ENCODE results near the gene PTPRN2. TPM values are rescaled to one million over a fixed set of nuclear protein-coding genes. Genes with fewer than 3 reads are reported as not detected.

The PTPRN2 gene
- total and polyA plus RNA-seq, 2 of the 13 experiments (the other 11 are each of a cell fraction or from before 2014, with no cell fraction given), result 2.5 to 24.2 TPM

- no peak for ATAC-seq
- FAIRE-seq, result no peak
- Histone ChIP-seq H3K4me2 (ENCODE audit: low read depth, low read length) (no peak overlapping the region), H3K9me3 (ENCODE audit: low read length) (no peaks in the 10 kb centered on the region), H3K36me3 (replicated peaks in 1 of 2; ENCODE audit: control insufficient read depth in 1 of 2, insufficient read depth in 2 of 2, low read length in 2 of 2) (no peaks in the 10 kb centered on the region), H3K4me1 (ENCODE audit: insufficient read depth, low read length) (no peaks in the 10 kb centered on the region), H2AFZ (ENCODE audit: low read length) (no peak overlapping the region), H3K27ac (ENCODE audit: extremely low read length, insufficient read depth, low read length) (no peak overlapping the region), H3K9ac (ENCODE audit: insufficient read depth, low read depth, low read length) (no peak overlapping the region), H3K27me3 (ENCODE audit: control insufficient read depth in 1 of 2, insufficient read depth in 2 of 2, low read length in 2 of 2) (peaks cover 2 to 19% of the 10 kb centered on the region in 2 experiments; a peak in 3 of 5 replicates), H4K20me1 (ENCODE audit: insufficient read depth, low read length) (no peaks in the 10 kb centered on the region; the same call in 1 of the 2 replicates), H3K79me2 (ENCODE audit: insufficient read depth, low read length) (no peaks in the 10 kb centered on the region), H3K4me3 (replicated peaks in 1 of 3; ENCODE audit: insufficient read depth in 1 of 3, low read depth in 2 of 3, low read length in 3 of 3) (no peak overlapping the region)
- intact Hi-C loops (cut with micrococcal nuclease; ENCODE audit: unreplicated experiment) (no loop called here), in situ Hi-C loops (cut with HindIII; ENCODE audit: extremely low pct_ligation_motif_present, low pct_unique_long_range_greater_than_20kb) (no loop called here)
- ChIA-PET CTCF (ENCODE audit: low intra/inter-chr PET ratio, low total read pairs) (no interaction called here), POLR2A (no interaction called here)
- no peak for DNase-seq (ENCODE audit: low spot score)
- BruUV-seq (replicated peaks), result no TSS peak
- 75% methylated on average over 29 of the region's 29 CpGs for WGBS (ENCODE audit: low lambda C conversion rate)
- TF ChIP-seq FOXO1 (CRISPR knock-in tag; IDR thresholded peaks at IDR 0.05) (no peak), FOXM1 (CRISPR knock-in tag; IDR thresholded peaks at IDR 0.05) (no peak), TP53 (CRISPR knock-in tag; conservative IDR thresholded peaks at IDR 0.05) (no peak), MXI1 (IDR thresholded peaks at IDR 0.05; ENCODE audit: borderline replicate concordance, low read depth, low read length) (no peak)
These were observed 873.2 kb downstream of the PTPRN2 start for GRCh38 chr7:157714166-157715070.

- no peak overlapping the region for H2AFZ ChIP-seq (ENCODE audit: low read length)
- TF ChIP-seq SMARCE1 (IDR thresholded peaks at IDR 0.05; ENCODE audit: borderline replicate concordance) (no peak), ZBED4 (CRISPR knock-in tag; IDR thresholded peaks at IDR 0.05; ENCODE audit: borderline replicate concordance) (no peak), ZFP36L1 (CRISPR knock-in tag; IDR thresholded peaks at IDR 0.05) (no peak), ZNF484 (CRISPR knock-in tag; IDR thresholded peaks at IDR 0.05; ENCODE audit: borderline replicate concordance, low read depth) (no peak), WIZ (CRISPR knock-in tag; IDR thresholded peaks at IDR 0.05) (no peak), ZNF296 (CRISPR knock-in tag; conservative IDR thresholded peaks at IDR 0.05) (no peak), GATAD2A (CRISPR knock-in tag; IDR thresholded peaks at IDR 0.05) (no peak)
- TF ChIP-seq, protein P1, sequence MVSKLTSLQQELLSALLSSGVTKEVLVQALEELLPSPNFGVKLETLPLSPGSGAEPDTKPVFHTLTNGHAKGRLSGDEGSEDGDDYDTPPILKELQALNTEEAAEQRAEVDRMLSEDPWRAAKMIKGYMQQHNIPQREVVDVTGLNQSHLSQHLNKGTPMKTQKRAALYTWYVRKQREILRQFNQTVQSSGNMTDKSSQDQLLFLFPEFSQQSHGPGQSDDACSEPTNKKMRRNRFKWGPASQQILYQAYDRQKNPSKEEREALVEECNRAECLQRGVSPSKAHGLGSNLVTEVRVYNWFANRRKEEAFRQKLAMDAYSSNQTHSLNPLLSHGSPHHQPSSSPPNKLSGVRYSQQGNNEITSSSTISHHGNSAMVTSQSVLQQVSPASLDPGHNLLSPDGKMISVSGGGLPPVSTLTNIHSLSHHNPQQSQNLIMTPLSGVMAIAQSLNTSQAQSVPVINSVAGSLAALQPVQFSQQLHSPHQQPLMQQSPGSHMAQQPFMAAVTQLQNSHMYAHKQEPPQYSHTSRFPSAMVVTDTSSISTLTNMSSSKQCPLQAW (CRISPR knock-in tag; IDR thresholded peaks at IDR 0.05), result no peak
These were observed 874.0 kb downstream of the PTPRN2 start for GRCh38 chr7:157713591-157713990.

More at GRCh38 chr7:157713591-157713990, 874.0 kb downstream of the PTPRN2 start:
- ChIA-PET CTCF (ENCODE audit: low intra/inter-chr PET ratio, low total read pairs) (no interaction called here), POLR2A (no interaction called here)
- no peak for FAIRE-seq
- no peak for ATAC-seq
- Histone ChIP-seq H3K27ac (ENCODE audit: extremely low read length, insufficient read depth, low read length) (no peak overlapping the region), H3K4me2 (ENCODE audit: low read depth, low read length) (no peak overlapping the region), H3K79me2 (ENCODE audit: insufficient read depth, low read length) (no peaks in the 10 kb centered on the region), H3K9me3 (ENCODE audit: low read length) (no peaks in the 10 kb centered on the region), H3K4me3 (replicated peaks in 1 of 3; ENCODE audit: insufficient read depth in 1 of 3, low read depth in 2 of 3, low read length in 3 of 3) (no peak overlapping the region), H3K9ac (ENCODE audit: insufficient read depth, low read depth, low read length) (no peak overlapping the region), H4K20me1 (ENCODE audit: insufficient read depth, low read length) (peaks cover 3% of the 10 kb centered on the region; the same call in 1 of the 2 replicates), H3K4me1 (ENCODE audit: insufficient read depth, low read length) (no peaks in the 10 kb centered on the region), H3K27me3 (ENCODE audit: control insufficient read depth in 1 of 2, insufficient read depth in 2 of 2, low read length in 2 of 2) (peaks cover 2 to 24% of the 10 kb centered on the region in 2 experiments; a peak in 3 of 5 replicates), H3K36me3 (replicated peaks in 1 of 2; ENCODE audit: control insufficient read depth in 1 of 2, insufficient read depth in 2 of 2, low read length in 2 of 2) (no peaks in the 10 kb centered on the region)
- 68% methylated on average over 16 of the region's 16 CpGs for WGBS (ENCODE audit: low lambda C conversion rate)
- in situ Hi-C loops (cut with HindIII; ENCODE audit: extremely low pct_ligation_motif_present, low pct_unique_long_range_greater_than_20kb) (no loop called here), intact Hi-C loops (cut with micrococcal nuclease; ENCODE audit: unreplicated experiment) (no loop called here)
- DNase-seq (ENCODE audit: low spot score), result no peak
- BruUV-seq (replicated peaks), result no TSS peak
